SK-N-SH (cell line): ENCODE results near the gene MYH6. TPM values are rescaled to one million over a fixed set of nuclear protein-coding genes. Genes with fewer than 3 reads are reported as not detected.

ENCODE experiments used
- CTCF ChIA-PET: fragments of 300-600, 350-600 bp; formaldehyde crosslinking; extraction: SDS; loops from one replicate; lab custom pipeline; 2021; lab: Yijun Ruan, JAX
- POLR2A ChIA-PET: fragments of 350-600 bp; sonication (Branson Sonifier 250); formaldehyde crosslinking; extraction: SDS; loops from one replicate; lab custom pipeline; 2020; ENCODE audit warnings: antibody characterized with exemption, inconsistent platforms; lab: Yijun Ruan, JAX
- DNase-seq: peaks from one replicate; pipeline ENCODE4 v3.0.0; 2012
- H2AFZ ChIP-seq: fragments of 200-600 bp; sonication (generic); 2 replicates; pipeline ENCODE4 v1.8.1; 2016; ENCODE audit warnings: antibody characterized with exemption, mild to moderate bottlenecking, low read depth
- H3F3A ChIP-seq: fragments of 200-600 bp; sonication (generic); replicated peaks from 2 replicates; pipeline ENCODE3; 2016; ENCODE audit warnings: antibody characterized with exemption, mild to moderate bottlenecking; ENCODE audit not compliant: insufficient read depth
- H3K27ac ChIP-seq, 2 experiments: fragments of 200-500 bp in 1 of 2; fragments of 200-600 bp in 1 of 2; sonication (Bioruptor generic) in 1 of 2; sonication (generic), shearing (Covaris generic) in 1 of 2; 2 replicates each; pipeline versions ENCODE4 v1.5.1 to v1.6.1; 2014 to 2016; ENCODE audit warnings: low read depth in 2 of 2, inconsistent platforms in 1 of 2, low read length in 1 of 2, mild to moderate bottlenecking in 1 of 2, mixed read lengths in 1 of 2
- H3K27me3 ChIP-seq: fragments of 200-600 bp; sonication (generic), shearing (Covaris generic); 2 replicates; pipeline ENCODE4 v1.6.1; 2016; ENCODE audit warnings: mixed run types; ENCODE audit not compliant: insufficient read depth
- H3K36me3 ChIP-seq, 2 experiments: fragments of 200-500 bp in 1 of 2; fragments of 200-600 bp in 1 of 2; sonication (Bioruptor generic) in 1 of 2; sonication (generic) in 1 of 2; replicated peaks in 1 of 2; 2 replicates each; pipeline versions ENCODE3 to v1.5.1; 2014 to 2016; ENCODE audit warnings: low read length in 1 of 2, mild to moderate bottlenecking in 1 of 2; ENCODE audit not compliant: insufficient read depth in 2 of 2, control insufficient read depth in 1 of 2
- H3K4me1 ChIP-seq, 2 experiments: fragments of 200-500 bp in 1 of 2; fragments of 200-600 bp in 1 of 2; sonication (Bioruptor generic) in 1 of 2; sonication (generic), shearing (Covaris generic) in 1 of 2; 2 replicates each; pipeline versions ENCODE4 v1.5.1 to v1.6.1; 2014 to 2016; ENCODE audit warnings: low read depth in 1 of 2, low read length in 1 of 2, mixed run types in 1 of 2; ENCODE audit not compliant: insufficient read depth in 2 of 2, control insufficient read depth in 1 of 2
- H3K4me2 ChIP-seq: fragments of 200-600 bp; sonication (generic), shearing (Covaris generic); 2 replicates; pipeline ENCODE4 v1.6.1; 2017; ENCODE audit warnings: mixed run types
- H3K4me3 ChIP-seq, 2 experiments: fragments of 200-500 bp in 1 of 2; fragments of 200-600 bp in 1 of 2; sonication (Bioruptor generic) in 1 of 2; sonication (generic), shearing (Covaris generic) in 1 of 2; 2 replicates each; pipeline versions ENCODE4 v1.5.1 to v1.8.1; 2014 to 2016; ENCODE audit warnings: low read depth in 2 of 2, inconsistent platforms in 1 of 2, low read length in 1 of 2, mild to moderate bottlenecking in 1 of 2, mixed read lengths in 1 of 2, moderate library complexity in 1 of 2
- H3K79me2 ChIP-seq: fragments of 200-600 bp; sonication (generic); 2 replicates; pipeline ENCODE4 v1.8.1; 2017; ENCODE audit warnings: mild to moderate bottlenecking; ENCODE audit not compliant: insufficient read depth
- H3K9ac ChIP-seq: fragments of 200-600 bp; sonication (generic); 2 replicates; pipeline ENCODE4 v1.6.1; 2017; ENCODE audit warnings: mixed run types
- H3K9me2 ChIP-seq: fragments of 200-600 bp; sonication (generic); 2 replicates; pipeline ENCODE4 v1.6.1; 2017; ENCODE audit warnings: mixed run types
- H3K9me3 ChIP-seq: fragments of 200-600 bp; sonication (generic); 2 replicates; pipeline ENCODE4 v1.6.1; 2017; ENCODE audit warnings: mixed run types, mild to moderate bottlenecking, moderate library complexity
- H4K20me1 ChIP-seq: fragments of 200-600 bp; sonication (generic); 2 replicates; pipeline ENCODE4 v1.6.1; 2017; ENCODE audit warnings: mild to moderate bottlenecking, mixed run types; ENCODE audit not compliant: insufficient read depth
- CHD2 ChIP-seq: fragments of 150-350 bp; IDR thresholded peaks from 2 replicates; pipeline ENCODE4 v1.6.1; 2018; ENCODE audit warnings: low read length; ENCODE audit not compliant: partially characterized antibody
- ELF1 ChIP-seq: IDR thresholded peaks from 2 replicates; pipeline ENCODE4 v1.4.0; 2012
- EP300 ChIP-seq, 2 experiments: IDR thresholded peaks; 2 replicates each; pipeline versions ENCODE4 v1.4.0 to v1.6.1; 2012; ENCODE audit warnings: borderline replicate concordance in 1 of 2, low read depth in 1 of 2, low read length in 1 of 2
- EZH2phosphoT487 ChIP-seq: fragments of 200-600 bp; sonication (generic); IDR thresholded peaks from 2 replicates; pipeline ENCODE4 v1.6.1; 2017; ENCODE audit warnings: low read depth, mixed run types, mild to moderate bottlenecking, antibody characterized with exemption, moderate library complexity, borderline replicate concordance
- FOSL2 ChIP-seq: IDR thresholded peaks from 2 replicates; pipeline ENCODE4 v1.4.0; 2012; ENCODE audit warnings: low read depth, mild to moderate bottlenecking, moderate library complexity, borderline replicate concordance
- MAX ChIP-seq: IDR thresholded peaks from 2 replicates; pipeline ENCODE4 v1.4.0; 2012; ENCODE audit warnings: low read depth
- MEF2A ChIP-seq: IDR thresholded peaks from 2 replicates; pipeline ENCODE4 v1.4.0; 2012; ENCODE audit warnings: low read depth, borderline replicate concordance
- MXI1 ChIP-seq: IDR thresholded peaks from 2 replicates; pipeline ENCODE4 v1.6.1; 2012; ENCODE audit warnings: mild to moderate bottlenecking, low read depth, low read length, improper control_type of control experiment
- NRF1 ChIP-seq: IDR thresholded peaks from 2 replicates; pipeline ENCODE4 v1.6.1; 2012; ENCODE audit warnings: low read depth, mild to moderate bottlenecking, low read length
- RAD21 ChIP-seq: IDR thresholded peaks from 2 replicates; pipeline ENCODE4 v1.6.1; 2012; ENCODE audit warnings: mild to moderate bottlenecking, low read length
- RCOR1 ChIP-seq: fragments of 150-350 bp; IDR thresholded peaks from 2 replicates; pipeline ENCODE4 v1.6.1; 2017; ENCODE audit warnings: antibody characterized with exemption, low read length
- RFX5 ChIP-seq: IDR thresholded peaks from 2 replicates; pipeline ENCODE4 v1.6.1; 2012; ENCODE audit warnings: mild to moderate bottlenecking, improper control_type of control experiment, low read length
- RXRA ChIP-seq: IDR thresholded peaks from 2 replicates; pipeline ENCODE4 v1.4.0; 2012; ENCODE audit warnings: low read depth, mild to moderate bottlenecking, borderline replicate concordance
- SMC3 ChIP-seq: IDR thresholded peaks from 2 replicates; pipeline ENCODE4 v1.6.1; 2012; ENCODE audit warnings: low read depth, low read length, improper control_type of control experiment
- TAF1 ChIP-seq: IDR thresholded peaks from 2 replicates; pipeline ENCODE4 v1.6.1; 2012; ENCODE audit warnings: low read depth, mild to moderate bottlenecking, low read length, moderate library complexity, borderline replicate concordance
- USF1 ChIP-seq: IDR thresholded peaks from 2 replicates; pipeline ENCODE4 v1.4.0; 2012; ENCODE audit warnings: low read depth, borderline replicate concordance
- USF2 ChIP-seq: fragments of 150-350 bp; IDR thresholded peaks from 2 replicates; pipeline ENCODE4 v1.6.1; 2017; ENCODE audit warnings: antibody characterized with exemption, low read length, low read depth, borderline replicate concordance
- YY1 ChIP-seq: IDR thresholded peaks from 2 replicates; pipeline ENCODE4 v1.4.0; 2012; ENCODE audit warnings: low read depth, mild to moderate bottlenecking
- WGBS: methylation state at CpG from one replicate; pipeline ENCODE4 v1.1.6; 2017; ENCODE audit warnings: low lambda C conversion rate; 5-methylcytosine and 5-hydroxymethylcytosine counted together
- polyA plus RNA-seq, 3 experiments: library from polyadenylated mRNA; depleted of rRNA; stranded (reverse); fragments of >200 nt; gene quantifications; 2 replicates each; pipeline ENCODE4 v1.2.3, GENCODE V29; 2012
- TF ChIP-seq, protein P1 (sequence below): IDR thresholded peaks from 2 replicates; pipeline ENCODE4 v1.4.0; 2012; ENCODE audit warnings: low read depth, borderline replicate concordance
- TF ChIP-seq, protein P2 (sequence below): fragments of 150-350 bp; IDR thresholded peaks from 2 replicates; pipeline ENCODE4 v1.6.1; 2016; ENCODE audit warnings: mild to moderate bottlenecking, low read depth, low read length

Gene MYH6
- polyA plus RNA-seq, 1 of the 3 experiments (the other 2 are of a cell fraction): not detected

DNA sequence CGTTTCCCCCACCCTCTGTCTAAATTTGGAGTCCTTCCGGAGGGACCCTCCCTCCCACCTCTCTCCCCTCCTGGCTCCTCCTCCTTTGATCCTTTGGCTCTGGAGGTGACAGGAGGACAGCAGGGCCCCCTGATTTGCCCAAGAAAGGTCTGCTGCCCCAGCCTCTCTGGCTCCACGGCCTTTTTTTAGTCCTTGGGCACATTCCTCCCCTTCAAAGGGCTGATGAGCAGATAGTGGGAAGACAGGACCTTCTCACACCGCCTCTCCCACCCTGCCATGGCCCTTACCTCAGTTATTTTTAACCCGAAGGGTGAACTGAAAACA lies 196 bp upstream of the MYH6 start:
- H3K9me3 ChIP-seq: no peaks in the 10 kb centered on the region
- no peak overlapping the region for H3K4me3 ChIP-seq
- TF ChIP-seq CHD2 (no peak), MXI1 (no peak), EZH2phosphoT487 (no peak), YY1 (no peak), NRF1 (no peak), USF1 (no peak), RCOR1 (no peak), MEF2A (no peak), MAX (no peak), ELF1 (no peak)
- TF ChIP-seq, protein P1, sequence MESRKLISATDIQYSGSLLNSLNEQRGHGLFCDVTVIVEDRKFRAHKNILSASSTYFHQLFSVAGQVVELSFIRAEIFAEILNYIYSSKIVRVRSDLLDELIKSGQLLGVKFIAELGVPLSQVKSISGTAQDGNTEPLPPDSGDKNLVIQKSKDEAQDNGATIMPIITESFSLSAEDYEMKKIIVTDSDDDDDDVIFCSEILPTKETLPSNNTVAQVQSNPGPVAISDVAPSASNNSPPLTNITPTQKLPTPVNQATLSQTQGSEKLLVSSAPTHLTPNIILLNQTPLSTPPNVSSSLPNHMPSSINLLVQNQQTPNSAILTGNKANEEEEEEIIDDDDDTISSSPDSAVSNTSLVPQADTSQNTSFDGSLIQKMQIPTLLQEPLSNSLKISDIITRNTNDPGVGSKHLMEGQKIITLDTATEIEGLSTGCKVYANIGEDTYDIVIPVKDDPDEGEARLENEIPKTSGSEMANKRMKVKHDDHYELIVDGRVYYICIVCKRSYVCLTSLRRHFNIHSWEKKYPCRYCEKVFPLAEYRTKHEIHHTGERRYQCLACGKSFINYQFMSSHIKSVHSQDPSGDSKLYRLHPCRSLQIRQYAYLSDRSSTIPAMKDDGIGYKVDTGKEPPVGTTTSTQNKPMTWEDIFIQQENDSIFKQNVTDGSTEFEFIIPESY: no peak
- TF ChIP-seq, all 33 proteins: peak for 0
- Histone ChIP-seq H3K36me3 (no peaks in the 10 kb centered on the region), H3F3A (no peaks in the 10 kb centered on the region), H3K4me2 (no peak overlapping the region), H4K20me1 (no peaks in the 10 kb centered on the region), H3K4me1 (peaks cover 0 to 9% of the 10 kb centered on the region in 2 experiments; a peak in 1 of 4 replicates), H3K9me2 (no peaks in the 10 kb centered on the region), H2AFZ (no peak overlapping the region), H3K27ac (no peak overlapping the region), H3K79me2 (no peaks in the 10 kb centered on the region), H3K27me3 (peaks cover 41% of the 10 kb centered on the region), H3K9ac (no peak overlapping the region)
- 27% methylated on average over 5 of the region's 5 CpGs for WGBS
- no peak for DNase-seq
- ChIA-PET POLR2A (no interaction called here), CTCF (no interaction called here)

DNA sequence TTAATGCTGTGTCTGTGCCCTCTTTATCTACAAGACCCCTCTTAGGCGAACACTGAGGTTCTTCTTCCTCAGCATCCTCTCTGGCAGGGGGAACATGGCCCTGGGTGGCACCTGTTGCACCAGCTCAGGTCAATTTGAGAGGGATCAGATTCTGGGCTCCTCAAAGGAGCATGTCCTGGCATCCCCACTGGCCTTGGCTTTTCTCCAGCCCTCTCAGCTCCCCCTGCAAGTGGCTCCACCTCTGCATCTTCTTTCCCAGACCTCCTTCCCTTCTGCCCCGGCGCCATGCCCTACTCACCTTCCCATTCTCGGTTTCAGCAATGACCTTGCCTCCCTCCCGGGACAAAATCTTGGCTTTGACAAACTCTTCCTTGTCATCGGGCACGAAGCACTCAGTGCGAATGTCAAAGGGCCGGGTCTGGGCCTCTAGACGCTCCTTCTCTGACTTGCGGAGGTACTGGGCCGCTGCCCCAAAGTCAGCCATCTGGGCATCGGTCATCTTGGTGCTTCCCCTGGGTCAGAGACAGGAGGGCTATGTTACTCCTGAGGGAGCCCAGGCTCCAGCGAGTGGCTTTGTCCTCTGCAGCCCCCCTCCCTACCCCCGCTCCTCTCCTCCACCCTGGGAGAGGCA lies 1.2 kb downstream of the MYH6 start:
- Histone ChIP-seq H3K9ac (no peak overlapping the region), H3K4me3 (no peak overlapping the region), H3K4me2 (no peak overlapping the region), H4K20me1 (no peaks in the 10 kb centered on the region), H3K4me1 (peaks cover 0 to 9% of the 10 kb centered on the region in 2 experiments; a peak in 1 of 4 replicates), H2AFZ (no peak overlapping the region), H3K27me3 (peaks cover 43% of the 10 kb centered on the region), H3K9me2 (no peaks in the 10 kb centered on the region), H3K36me3 (no peaks in the 10 kb centered on the region), H3K79me2 (no peaks in the 10 kb centered on the region), H3K9me3 (no peaks in the 10 kb centered on the region), H3F3A (no peaks in the 10 kb centered on the region), H3K27ac (no peak overlapping the region)
- DNase-seq: no peak
- ChIA-PET CTCF (interaction anchor here (2.9 kb wide), 1 partner anchor 27 kb away, joined by 8 read pairs; no protein-coding TSS in a partner anchor), POLR2A (no interaction called here)
- WGBS: 46% methylated on average over 14 of the region's 15 CpGs
- TF ChIP-seq FOSL2 (no peak), YY1 (no peak), NRF1 (no peak), CHD2 (no peak), EP300 (IDR thresholded peaks at IDR 0.05; ENCODE audit: borderline replicate concordance in 1 of 2, low read depth in 1 of 2, low read length in 1 of 2) (no peak), SMC3 (no peak), RAD21 (no peak), TAF1 (no peak), RFX5 (no peak), RXRA (no peak), USF2 (no peak), MXI1 (no peak)
- TF ChIP-seq, protein P1: no peak
- TF ChIP-seq, protein P2, sequence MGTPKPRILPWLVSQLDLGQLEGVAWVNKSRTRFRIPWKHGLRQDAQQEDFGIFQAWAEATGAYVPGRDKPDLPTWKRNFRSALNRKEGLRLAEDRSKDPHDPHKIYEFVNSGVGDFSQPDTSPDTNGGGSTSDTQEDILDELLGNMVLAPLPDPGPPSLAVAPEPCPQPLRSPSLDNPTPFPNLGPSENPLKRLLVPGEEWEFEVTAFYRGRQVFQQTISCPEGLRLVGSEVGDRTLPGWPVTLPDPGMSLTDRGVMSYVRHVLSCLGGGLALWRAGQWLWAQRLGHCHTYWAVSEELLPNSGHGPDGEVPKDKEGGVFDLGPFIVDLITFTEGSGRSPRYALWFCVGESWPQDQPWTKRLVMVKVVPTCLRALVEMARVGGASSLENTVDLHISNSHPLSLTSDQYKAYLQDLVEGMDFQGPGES: no peak
